NCI-H1092 (cell line): Measurements from ENCODE around the gene SAP30.
A peak's percentile ranks its signal among the peaks of the same experiment; 100 is the strongest.

Experiments used
- DNase-seq: peaks from one replicate; lab custom pipeline; 2025; lab: John Stamatoyannopoulos, UW

Gene SAP30

DNA sequence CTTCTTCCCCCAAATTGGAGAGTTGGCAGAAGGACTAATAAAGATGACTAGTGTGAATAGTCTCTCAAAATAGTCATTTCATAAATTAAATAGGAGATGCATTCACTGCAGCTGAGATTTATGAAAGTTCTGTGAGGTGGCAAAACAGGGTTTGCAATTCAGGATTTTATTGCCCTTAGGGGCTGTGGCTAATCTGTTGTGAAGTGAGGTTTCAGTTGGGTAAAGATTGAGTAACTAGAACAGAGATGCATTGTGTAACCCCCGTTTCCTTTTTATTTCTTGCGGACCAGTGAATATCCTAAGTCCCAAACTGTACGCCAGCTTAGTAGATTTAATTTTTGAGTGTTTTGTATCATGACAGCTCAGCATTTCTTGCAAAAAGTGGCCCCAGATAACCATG, 44.3 kb downstream of the SAP30 start:
- no peak for DNase-seq

DNA sequence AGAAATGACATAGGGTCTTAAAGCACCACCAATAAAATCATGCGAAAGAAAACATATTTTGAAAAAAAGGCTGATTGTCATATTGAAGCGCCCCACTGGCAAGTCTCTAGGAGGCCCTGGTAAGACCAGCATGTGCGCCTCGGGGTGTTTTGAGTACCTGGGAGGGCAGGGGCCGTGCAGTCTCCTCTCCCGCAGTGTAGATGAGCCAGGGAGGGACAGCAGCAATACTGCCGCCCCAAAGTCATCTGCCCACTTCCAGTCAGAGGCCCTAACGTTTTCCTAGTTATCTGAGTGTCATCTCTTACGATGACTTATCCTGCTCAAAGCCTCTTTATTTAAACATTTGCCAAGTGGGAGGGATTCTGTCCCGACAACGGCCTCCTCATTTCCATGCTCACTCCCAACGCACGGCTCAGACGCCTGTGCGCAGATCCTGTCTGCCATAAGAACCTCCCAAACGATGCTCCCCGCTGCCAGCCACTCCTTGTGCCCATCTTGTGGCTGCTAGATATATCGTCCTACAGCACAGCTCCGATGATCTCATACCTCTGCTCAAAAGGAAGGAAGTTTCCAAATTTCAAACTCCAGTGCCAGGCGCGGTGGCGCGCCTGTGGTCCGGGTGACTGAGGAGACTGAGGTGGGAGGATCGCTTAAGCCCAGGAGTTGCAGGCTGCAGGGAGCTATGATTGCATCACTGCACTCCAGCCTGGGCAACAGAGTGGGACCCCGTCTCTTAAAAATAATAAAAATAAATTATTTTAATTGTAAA, 45.3 kb downstream of the SAP30 start:
- no peak for DNase-seq

DNA sequence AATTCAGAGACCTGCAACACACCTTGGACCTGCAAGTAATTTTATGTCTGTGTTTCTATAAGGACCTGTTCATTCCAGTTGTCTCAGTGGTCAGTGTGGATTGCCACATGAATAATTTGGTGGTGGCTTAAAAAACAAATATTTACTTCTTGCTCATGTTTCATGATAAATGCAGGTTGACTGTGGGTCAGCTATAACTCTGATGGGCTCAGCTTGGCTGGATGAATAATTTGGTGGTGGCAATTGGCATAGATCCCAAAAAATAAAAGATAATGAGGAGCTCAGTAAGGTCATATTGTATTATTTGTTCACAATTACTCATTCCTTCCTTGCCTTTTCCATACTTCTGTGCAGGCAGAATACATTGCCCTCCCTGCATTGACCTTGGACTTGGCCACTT, 47.1 kb downstream of the SAP30 start:
- no peak for DNase-seq

DNA sequence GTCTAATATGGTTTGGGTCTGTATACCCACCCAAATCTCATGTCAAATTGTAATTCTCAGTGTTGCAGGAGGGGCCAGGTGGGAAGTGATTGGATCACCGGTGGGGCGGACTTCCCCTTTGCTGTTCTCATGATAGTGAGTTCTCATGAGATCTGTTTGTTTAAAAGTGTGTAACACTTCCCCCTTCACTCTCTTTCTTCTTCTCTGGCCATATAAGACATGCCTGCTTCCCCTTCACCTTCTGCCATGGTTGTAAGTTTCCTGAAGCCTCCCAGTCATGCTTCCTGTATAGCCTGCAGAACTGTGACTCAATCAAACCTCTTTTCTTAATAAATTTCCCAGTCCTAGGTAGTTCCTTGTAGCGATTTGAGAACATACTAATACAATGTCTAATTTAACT, 47.9 kb downstream of the SAP30 start:
- no peak for DNase-seq

DNA sequence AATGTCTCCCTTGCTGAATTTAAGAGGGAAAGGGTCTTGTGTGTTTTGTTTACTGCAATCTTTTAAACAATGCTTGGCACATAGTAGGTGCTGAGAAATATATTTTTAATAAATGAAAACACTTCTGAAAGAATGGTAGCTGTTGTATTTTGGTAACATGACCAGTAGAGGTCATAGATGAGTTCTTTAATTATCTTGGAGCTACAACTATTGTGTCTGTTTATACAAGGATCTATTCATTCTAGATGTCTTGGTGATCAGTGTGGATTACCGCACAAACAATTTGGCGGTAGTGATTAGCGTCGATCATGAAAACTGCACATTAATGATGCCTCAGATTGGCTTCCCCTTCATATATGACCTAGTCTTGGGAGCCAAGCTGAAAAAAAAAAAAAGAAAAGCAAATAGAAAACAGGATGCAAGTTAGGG, 49.6 kb downstream of the SAP30 start:
- peak; percentile 4 for DNase-seq

DNA sequence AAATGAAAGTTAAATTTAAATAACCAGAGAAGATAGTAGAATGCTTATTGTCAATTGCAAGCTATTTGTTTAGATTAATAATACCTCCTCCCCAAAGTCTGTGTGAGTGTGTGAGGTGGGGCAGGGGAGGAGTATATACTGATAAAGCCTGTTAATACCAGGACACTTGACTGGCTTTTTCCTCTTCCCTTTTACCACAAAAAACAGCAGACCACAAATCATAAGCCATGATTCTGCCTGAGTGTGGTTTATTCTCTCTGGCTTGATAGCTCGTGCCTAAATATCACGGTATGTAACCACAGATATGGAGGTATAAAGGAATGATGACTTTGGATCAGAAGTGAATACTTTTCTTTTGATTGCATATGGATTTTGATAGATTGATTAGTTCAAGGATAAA, 50.0 kb downstream of the SAP30 start:
- DNase-seq, result no peak

DNA sequence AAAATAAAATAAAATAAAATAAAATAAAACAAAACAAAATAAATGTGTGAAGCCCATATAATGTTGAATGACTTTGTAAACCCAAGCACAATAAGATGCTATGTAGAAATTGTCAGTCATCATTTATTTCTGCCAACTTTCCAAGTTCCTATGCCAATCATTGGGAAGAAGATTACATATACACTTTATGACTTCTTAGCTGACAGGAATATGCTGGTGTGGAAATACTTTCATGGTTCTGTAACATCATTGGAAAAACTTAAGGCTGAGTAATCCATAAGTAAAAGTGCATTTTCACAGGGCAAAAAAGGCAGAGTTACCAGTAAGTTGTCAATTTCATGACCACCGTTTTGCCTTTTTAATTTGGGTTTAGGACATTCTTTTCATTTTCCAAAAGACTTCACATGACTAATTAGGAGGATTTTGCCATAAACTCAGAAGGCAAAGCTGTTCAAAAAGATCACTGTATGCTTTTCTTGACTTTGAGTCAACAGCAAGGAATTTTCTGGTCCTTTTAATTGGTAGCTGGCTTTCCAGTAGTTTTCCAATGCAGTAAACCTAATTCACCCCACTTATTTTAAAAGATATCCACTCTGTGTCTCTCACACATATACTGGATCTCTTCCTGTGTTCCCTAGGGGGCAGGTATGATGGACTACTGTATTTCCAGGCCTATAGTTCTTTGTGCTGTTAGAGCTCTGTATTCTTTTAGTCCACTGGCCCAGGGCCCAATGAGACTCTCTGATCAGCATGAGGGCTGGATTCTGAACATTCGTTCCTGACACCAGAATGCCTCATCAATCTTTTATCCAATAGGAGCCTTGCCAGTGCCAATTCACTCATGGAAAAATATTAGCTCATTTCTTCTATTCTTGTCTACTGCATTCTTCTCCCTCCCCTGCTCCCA, 54.4 kb downstream of the SAP30 start:
- DNase-seq, result no peak

DNA sequence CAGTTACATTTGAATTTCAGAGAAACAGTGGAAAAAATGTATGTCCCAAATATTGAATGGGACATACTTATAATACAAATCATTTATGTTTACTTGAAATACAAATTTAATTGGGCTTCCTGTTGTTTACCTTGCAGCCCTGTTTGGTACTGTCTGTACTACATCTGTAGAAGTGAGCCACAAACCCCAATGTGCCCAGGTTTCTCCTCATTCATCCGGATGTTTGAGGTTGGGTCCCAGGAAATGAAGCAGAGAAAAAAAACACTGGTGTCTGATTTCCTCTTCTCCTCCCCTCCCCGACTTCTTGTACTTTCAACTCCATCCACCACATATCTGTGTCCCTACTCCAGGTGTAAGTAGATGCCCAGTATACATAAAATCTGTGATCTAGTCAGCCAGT, 55.3 kb downstream of the SAP30 start:
- no peak for DNase-seq
